ENCODE measurements around the gene GPR61. TPM values are rescaled to one million over a fixed set of nuclear protein-coding genes. Genes with fewer than 3 reads are reported as not detected.
A peak's percentile ranks its signal among the peaks of the same experiment; 100 is the strongest.

The GPR61 gene
- total RNA-seq, 4 donors from 2014 or later, result not detected

GRCh38 chr1:109501644-109502363 lies 37.9 kb upstream of the GPR61 start:
- H3K4me3 ChIP-seq, result no peak overlapping the region
- TF ChIP-seq CTCF (IDR thresholded peaks at IDR 0.05) (no peak), POLR2A (IDR thresholded peaks at IDR 0.05) (no peak)
- no peaks in the 10 kb centered on the region for H3K9me3 ChIP-seq
- intact Hi-C loops (cut with DNase I), result no loop called here
- H3K36me3 ChIP-seq, result peaks cover 0 to 39% (median 3%) of the 10 kb centered on the region in 3 donors
- H3K4me1 ChIP-seq, result peaks cover 25 to 61% (median 35%) of the 10 kb centered on the region in 3 donors
- H3K27me3 ChIP-seq, result no peaks in the 10 kb centered on the region
- WGBS, 2 donors, result 38 to 43% methylated on average over 5 of the region's 5 CpGs
- peak overlapping the region in 3 of 4 donors; percentile 5 to 38 (median 7) for H3K27ac ChIP-seq
- no peak for DNase-seq

GRCh38 chr1:109502364-109502851 lies 37.3 kb upstream of the GPR61 start:
- intact Hi-C loops (cut with DNase I), result no loop called here
- Histone ChIP-seq H3K4me3 (no peak overlapping the region), H3K4me1 (peaks cover 25 to 59% (median 35%) of the 10 kb centered on the region in 3 donors), H3K27ac (peak overlapping the region in 1 of 4 donors; percentile 38), H3K36me3 (peaks cover 0 to 33% (median 0%) of the 10 kb centered on the region in 3 donors), H3K9me3 (no peaks in the 10 kb centered on the region), H3K27me3 (no peaks in the 10 kb centered on the region)
- no peak for DNase-seq
- TF ChIP-seq POLR2A (IDR thresholded peaks at IDR 0.05), result no peak
- no peak for TF ChIP-seq CTCF (IDR thresholded peaks at IDR 0.05)
- WGBS, 2 donors, result 73 to 78% methylated on average over 2 to 3 of the region's 3 CpGs

- no peak overlapping the region for H3K4me3 ChIP-seq
- TF ChIP-seq POLR2A (IDR thresholded peaks at IDR 0.05), result no peak
- TF ChIP-seq CTCF (IDR thresholded peaks at IDR 0.05), result no peak
- peaks cover 0 to 21% (median 0%) of the 10 kb centered on the region in 3 donors for H3K36me3 ChIP-seq
- 18 to 27% methylated on average over 3 to 5 of the region's 5 CpGs for WGBS, 2 donors
- DNase-seq, result no peak
- H3K27me3 ChIP-seq, result peaks cover 0 to 5% (median 0%) of the 10 kb centered on the region in 4 donors
- intact Hi-C loops (cut with DNase I), result no loop called here
- no peaks in the 10 kb centered on the region for H3K9me3 ChIP-seq
- peaks cover 21 to 48% (median 24%) of the 10 kb centered on the region in 3 donors for H3K4me1 ChIP-seq
- no peak overlapping the region for H3K27ac ChIP-seq
Measured at GRCh38 chr1:109503935-109504334, 35.7 kb upstream of the GPR61 start.

GRCh38 chr1:109504974-109505373 lies 34.7 kb upstream of the GPR61 start:
- Histone ChIP-seq H3K27ac (no peak overlapping the region), H3K36me3 (peaks cover 0 to 21% (median 0%) of the 10 kb centered on the region in 3 donors), H3K9me3 (no peaks in the 10 kb centered on the region), H3K4me1 (peaks cover 15 to 46% (median 17%) of the 10 kb centered on the region in 3 donors), H3K27me3 (peaks cover 0 to 8% (median 0%) of the 10 kb centered on the region in 4 donors), H3K4me3 (no peak overlapping the region)
- DNase-seq, result no peak
- WGBS, 2 donors, result 64 to 100% methylated on average over 1 of the region's 1 CpG
- no peak for TF ChIP-seq POLR2A (IDR thresholded peaks at IDR 0.05)
- intact Hi-C loops (cut with DNase I), result no loop called here

GRCh38 chr1:109508001-109508872 lies 31.4 kb upstream of the GPR61 start:
- Histone ChIP-seq H3K36me3 (no peaks in the 10 kb centered on the region), H3K4me3 (peak overlapping the region in 1 of 4 donors; percentile 86), H3K27ac (no peak overlapping the region), H3K4me1 (peaks cover 11 to 31% (median 11%) of the 10 kb centered on the region in 3 donors), H3K27me3 (peaks cover 0 to 19% (median 0%) of the 10 kb centered on the region in 4 donors), H3K9me3 (no peaks in the 10 kb centered on the region)
- 93 to 94% methylated on average over 21 to 23 of the region's 25 CpGs for WGBS, 2 donors
- intact Hi-C loops (cut with DNase I), result no loop called here
- TF ChIP-seq POLR2A (IDR thresholded peaks at IDR 0.05), result no peak
- TF ChIP-seq CTCF (IDR thresholded peaks at IDR 0.05), result no peak
- DNase-seq, result no peak
